Choroid plexus epithelial cell (primary cell): ENCODE measurements around the gene P3H1.

Source experiments
- DNase-seq: peaks from one replicate; pipeline ENCODE4 v3.0.0-alpha.2; 2010; ENCODE audit warnings: low read depth
- H3K4me3 ChIP-seq: 2 replicates; pipeline ENCODE4 v1.5.1; 2011; ENCODE audit warnings: low read depth, mild to moderate bottlenecking, control low read depth, low read length, moderate library complexity
- CTCF ChIP-seq: conservative IDR thresholded peaks from 2 replicates; pipeline ENCODE4 v1.5.1; 2011; ENCODE audit warnings: low read depth, mild to moderate bottlenecking, control low read depth, inconsistent platforms, low read length, moderate library complexity

The P3H1 gene

GRCh38 chr1:42744148-42744413 lies 22.7 kb downstream of the P3H1 start:
- DNase-seq: no peak
- TF ChIP-seq CTCF: no peak
- no peak overlapping the region for H3K4me3 ChIP-seq

GRCh38 chr1:42743317-42744147 lies 23.3 kb downstream of the P3H1 start:
- H3K4me3 ChIP-seq: no peak overlapping the region
- TF ChIP-seq CTCF: no peak
- DNase-seq: no peak

- TF ChIP-seq CTCF: no peak
- no peak overlapping the region for H3K4me3 ChIP-seq
- no peak for DNase-seq
Observed at GRCh38 chr1:42742617-42743316, 24.1 kb downstream of the P3H1 start.

GRCh38 chr1:42742141-42742540 lies 24.7 kb downstream of the P3H1 start:
- TF ChIP-seq CTCF: no peak
- DNase-seq: no peak
- no peak overlapping the region for H3K4me3 ChIP-seq

GRCh38 chr1:42741706-42742105 lies 25.1 kb downstream of the P3H1 start:
- no peak for TF ChIP-seq CTCF
- no peak for DNase-seq
- H3K4me3 ChIP-seq: no peak overlapping the region

GRCh38 chr1:42740851-42741580 lies 25.8 kb downstream of the P3H1 start:
- TF ChIP-seq CTCF: no peak
- no peak for DNase-seq
- H3K4me3 ChIP-seq: no peak overlapping the region
